PC-9 (cell line): ENCODE data around the gene EHMT1.

Experiments
- CTCF ChIP-seq: fragments of 200-600 bp; sonication (generic); conservative IDR thresholded peaks from 2 replicates; pipeline ENCODE4 v1.6.1; 2017; ENCODE audit warnings: mixed run types, antibody characterized with exemption, mild to moderate bottlenecking, moderate library complexity
- EZH2 ChIP-seq: fragments of 200-600 bp; sonication (generic); IDR thresholded peaks from 2 replicates; pipeline ENCODE4 v1.8.0; 2017; ENCODE audit warnings: antibody characterized with exemption, low read depth

GRCh38 chr9:137580954-137581322, 37.9 kb upstream of the EHMT1 start:
- TF ChIP-seq CTCF (no peak), EZH2 (no peak)
